DND-41 (cell line): ENCODE results near the gene FHOD3.

ENCODE experiments used
- ATAC-seq: fragments of 200-7000 bp; cut with Tn5 transposase; 3 replicates; pipeline ENCODE4 v1.9.1; 2021; ENCODE audit warnings: low read depth; ENCODE audit not compliant: insufficient read depth
- DNase-seq: peaks from one replicate; pipeline ENCODE4 v3.0.0-alpha.2; 2020
- H2AFZ ChIP-seq: 2 replicates; pipeline ENCODE4 v1.6.0; 2012; ENCODE audit warnings: low read depth, low read length
- H3K27ac ChIP-seq: 2 replicates; pipeline ENCODE4 v1.5.1; 2012; ENCODE audit warnings: low read length, inconsistent platforms
- H3K27me3 ChIP-seq: fragments of 200-600 bp; sonication (generic); 2 replicates; pipeline ENCODE4 v1.6.0; 2012; ENCODE audit warnings: low read length, mild to moderate bottlenecking, inconsistent platforms; ENCODE audit not compliant: insufficient read depth, poor library complexity
- H3K36me3 ChIP-seq: 2 replicates; pipeline ENCODE4 v1.5.1; 2012; ENCODE audit warnings: low read length, inconsistent platforms; ENCODE audit not compliant: insufficient read depth
- H3K4me1 ChIP-seq: 2 replicates; pipeline ENCODE4 v1.5.1; 2012; ENCODE audit warnings: mild to moderate bottlenecking, low read length; ENCODE audit not compliant: insufficient read depth
- H3K4me2 ChIP-seq: 2 replicates; pipeline ENCODE4 v1.6.0; 2012; ENCODE audit warnings: mild to moderate bottlenecking, moderate library complexity, low read length, inconsistent platforms; ENCODE audit not compliant: insufficient read depth
- H3K4me3 ChIP-seq, 2 experiments: fragments of 200-600 bp in 1 of 2; shearing (Covaris generic) in 1 of 2; 2 replicates each; pipeline ENCODE4 v1.5.1; 2012 to 2016; ENCODE audit warnings: inconsistent platforms in 2 of 2, low read length in 2 of 2, mild to moderate bottlenecking in 2 of 2, low read depth in 1 of 2, moderate library complexity in 1 of 2
- H3K79me2 ChIP-seq: 2 replicates; pipeline ENCODE4 v1.6.0; 2012; ENCODE audit warnings: low read length, inconsistent platforms; ENCODE audit not compliant: insufficient read depth
- H3K9ac ChIP-seq: 2 replicates; pipeline ENCODE4 v1.6.0; 2012; ENCODE audit warnings: low read depth, mild to moderate bottlenecking, inconsistent platforms, low read length, moderate library complexity
- H3K9me3 ChIP-seq: 2 replicates; pipeline ENCODE4 v1.5.1; 2012; ENCODE audit warnings: low read length, moderate library complexity, mild to moderate bottlenecking, inconsistent platforms; ENCODE audit not compliant: insufficient read depth, severe bottlenecking
- H4K20me1 ChIP-seq: 2 replicates; pipeline ENCODE4 v1.6.0; 2012; ENCODE audit warnings: low read length; ENCODE audit not compliant: insufficient read depth
- EZH2 ChIP-seq: IDR thresholded peaks from 3 replicates; pipeline ENCODE4 v1.6.1; 2012; ENCODE audit warnings: borderline replicate concordance, low read depth, mild to moderate bottlenecking, moderate library complexity, low read length, inconsistent platforms; ENCODE audit not compliant: severe bottlenecking
- TF ChIP-seq, protein P1 (sequence below): IDR thresholded peaks from 2 replicates; pipeline ENCODE4 v1.5.1; 2012; ENCODE audit warnings: borderline replicate concordance, low read length, moderate library complexity, mild to moderate bottlenecking; ENCODE audit not compliant: poor library complexity, severe bottlenecking; ENCODE audit errors: extremely low read depth

The FHOD3 gene

GRCh38 chr18:36711014-36711725, 413.7 kb downstream of the FHOD3 start:
- no peak overlapping the region for H3K4me3 ChIP-seq
- no peak overlapping the region for H3K9ac ChIP-seq
- no peak overlapping the region for H2AFZ ChIP-seq
- H3K4me1 ChIP-seq, result no peaks in the 10 kb centered on the region
- H3K79me2 ChIP-seq, result no peaks in the 10 kb centered on the region
- no peaks in the 10 kb centered on the region for H3K36me3 ChIP-seq
- no peaks in the 10 kb centered on the region for H4K20me1 ChIP-seq
- TF ChIP-seq, protein P1, sequence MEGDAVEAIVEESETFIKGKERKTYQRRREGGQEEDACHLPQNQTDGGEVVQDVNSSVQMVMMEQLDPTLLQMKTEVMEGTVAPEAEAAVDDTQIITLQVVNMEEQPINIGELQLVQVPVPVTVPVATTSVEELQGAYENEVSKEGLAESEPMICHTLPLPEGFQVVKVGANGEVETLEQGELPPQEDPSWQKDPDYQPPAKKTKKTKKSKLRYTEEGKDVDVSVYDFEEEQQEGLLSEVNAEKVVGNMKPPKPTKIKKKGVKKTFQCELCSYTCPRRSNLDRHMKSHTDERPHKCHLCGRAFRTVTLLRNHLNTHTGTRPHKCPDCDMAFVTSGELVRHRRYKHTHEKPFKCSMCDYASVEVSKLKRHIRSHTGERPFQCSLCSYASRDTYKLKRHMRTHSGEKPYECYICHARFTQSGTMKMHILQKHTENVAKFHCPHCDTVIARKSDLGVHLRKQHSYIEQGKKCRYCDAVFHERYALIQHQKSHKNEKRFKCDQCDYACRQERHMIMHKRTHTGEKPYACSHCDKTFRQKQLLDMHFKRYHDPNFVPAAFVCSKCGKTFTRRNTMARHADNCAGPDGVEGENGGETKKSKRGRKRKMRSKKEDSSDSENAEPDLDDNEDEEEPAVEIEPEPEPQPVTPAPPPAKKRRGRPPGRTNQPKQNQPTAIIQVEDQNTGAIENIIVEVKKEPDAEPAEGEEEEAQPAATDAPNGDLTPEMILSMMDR, result no peak
- no peak for TF ChIP-seq EZH2
- ATAC-seq, result no peak
- no peaks in the 10 kb centered on the region for H3K27me3 ChIP-seq
- no peak overlapping the region for H3K27ac ChIP-seq
- H3K9me3 ChIP-seq, result no peaks in the 10 kb centered on the region
- no peak overlapping the region for H3K4me2 ChIP-seq
- DNase-seq, result no peak

DNA sequence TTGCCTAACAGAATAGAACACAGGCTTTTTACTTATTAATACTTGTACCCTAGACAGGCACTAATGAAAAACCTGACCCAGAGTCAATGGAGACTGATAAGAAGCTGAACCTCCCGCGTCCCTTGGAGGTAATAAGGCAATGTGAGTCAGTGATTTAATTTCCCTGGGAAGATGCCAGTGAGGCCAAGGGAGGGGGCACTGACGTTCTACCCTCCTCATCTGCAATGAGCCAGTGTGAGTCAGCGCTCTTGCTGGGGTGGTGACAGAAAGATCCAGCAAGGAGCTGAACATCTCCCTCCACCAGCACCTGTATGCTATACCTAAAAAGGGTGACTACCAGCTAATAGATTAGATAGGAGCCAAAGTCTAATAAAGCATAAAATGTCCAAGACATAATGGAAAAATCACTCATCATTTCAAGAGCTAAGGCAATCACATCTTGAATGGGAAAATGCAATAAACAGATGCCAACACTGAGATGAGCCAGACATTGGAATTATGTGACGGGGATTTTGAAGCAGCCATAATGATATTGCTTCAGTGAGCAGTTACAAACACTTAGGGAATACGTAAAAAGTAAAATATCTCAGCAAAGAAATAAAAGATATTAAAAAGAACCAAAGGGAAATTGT, 414.4 kb downstream of the FHOD3 start:
- no peak overlapping the region for H3K27ac ChIP-seq
- H3K27me3 ChIP-seq, result no peaks in the 10 kb centered on the region
- no peaks in the 10 kb centered on the region for H3K9me3 ChIP-seq
- H3K36me3 ChIP-seq, result no peaks in the 10 kb centered on the region
- no peaks in the 10 kb centered on the region for H4K20me1 ChIP-seq
- H3K4me2 ChIP-seq, result no peak overlapping the region
- no peak overlapping the region for H3K4me3 ChIP-seq
- H3K9ac ChIP-seq, result no peak overlapping the region
- TF ChIP-seq, protein P1, result no peak
- TF ChIP-seq EZH2, result no peak
- DNase-seq, result no peak
- H3K4me1 ChIP-seq, result no peaks in the 10 kb centered on the region
- ATAC-seq, result no peak
- no peak overlapping the region for H2AFZ ChIP-seq
- no peaks in the 10 kb centered on the region for H3K79me2 ChIP-seq

GRCh38 chr18:36714476-36714875, 417.0 kb downstream of the FHOD3 start:
- no peak for DNase-seq
- Histone ChIP-seq H3K9me3 (no peaks in the 10 kb centered on the region), H4K20me1 (no peaks in the 10 kb centered on the region), H3K27ac (no peak overlapping the region), H3K27me3 (no peaks in the 10 kb centered on the region), H3K4me2 (no peak overlapping the region), H3K9ac (no peak overlapping the region), H2AFZ (no peak overlapping the region), H3K4me3 (no peak overlapping the region), H3K4me1 (no peaks in the 10 kb centered on the region), H3K36me3 (no peaks in the 10 kb centered on the region), H3K79me2 (no peaks in the 10 kb centered on the region)
- no peak for ATAC-seq
- TF ChIP-seq EZH2, result no peak
- TF ChIP-seq, protein P1, result no peak
